Ovary (tissue), 9 donors: ENCODE measurements around the gene SVEP1. TPM values are rescaled to one million over a fixed set of nuclear protein-coding genes. Genes with fewer than 3 reads are reported as not detected.

Experiments used
- DNase-seq, 5 donors: peaks; one replicate each; pipeline ENCODE4 v3.0.0-alpha.2; 2019 to 2020
- H3K27ac ChIP-seq, 2 donors: fragments of 200-600 bp; one replicate each; pipeline versions ENCODE4 v1.5.1 to v1.8.0; 2019 to 2022
- H3K27me3 ChIP-seq: fragments of 200-600 bp; one replicate; pipeline ENCODE4 v1.8.0; 2022
- H3K36me3 ChIP-seq: fragments of 200-600 bp; sonication (generic); one replicate; pipeline ENCODE4 v1.5.1; 2019
- H3K4me1 ChIP-seq: one replicate; pipeline ENCODE4 v1.8.1; 2013; ENCODE audit warnings: mild to moderate bottlenecking, moderate library complexity; ENCODE audit not compliant: insufficient read depth
- H3K4me3 ChIP-seq: fragments of 200-600 bp; sonication (generic); one replicate; pipeline ENCODE4 v1.5.1; 2017
- H3K9me3 ChIP-seq, 2 donors: fragments of 200-600 bp in 1 of 2; sonication (generic) in 1 of 2; one replicate each; pipeline versions ENCODE4 v1.5.1 to v1.8.1; 2013 to 2019; ENCODE audit warnings: mild to moderate bottlenecking in 1 of 2, moderate library complexity in 1 of 2
- EP300 ChIP-seq: sonication (generic); formaldehyde crosslinking; IDR thresholded peaks from one replicate; pipeline ENCODE4 v1.6.1; 2017; ENCODE audit warnings: antibody characterized with exemption
- POLR2A ChIP-seq: fragments of 450-650 bp; IDR thresholded peaks from one replicate; pipeline ENCODE4 v1.6.1; 2017; ENCODE audit warnings: antibody characterized with exemption, mild to moderate bottlenecking, moderate library complexity
- WGBS, 3 donors: extraction: QIAGEN DNeasy Blood & Tissue Kit in 1 of 3; methylation state at CpG; one replicate each; pipeline versions ENCODE4 v1.1.5 to v1.1.7; 2013 to 2017; 5-methylcytosine and 5-hydroxymethylcytosine counted together
- intact Hi-C, 4 donors: fragments of 100-400 bp; cut with DNase I; formaldehyde crosslinking; loops; one replicate each; pipeline versions ENCODE4 v1.11.0 to v1.15.1; 2022 to 2023
- polyA plus RNA-seq, 2 donors: library from polyadenylated mRNA; stranded (reverse); fragments of 200-250 nt in 1 of 2; fragments of 350-450 nt in 1 of 2; fragmentation: Illumina TruSeq in 1 of 2; extraction: RNeasy Lipid Tissue Mini Kit (QIAGEN cat#74804) in 1 of 2; gene quantifications; one replicate each; pipeline ENCODE4 v1.2.3, GENCODE V29; 2013 to 2014
- total RNA-seq, 7 donors: library from RNA; depleted of rRNA in 2 of 7; stranded (reverse); fragments of >200 nt in 2 of 7; fragmentation: NEBNext Ultra II Directional in 3 of 7; extraction: Animal tissue kit (Norgen Biotek cat#: 25700) in 3 of 7; gene quantifications; one replicate each; pipeline versions ENCODE4 v1.1.0 to v1.2.4, GENCODE V29; 2016 to 2023
- TF ChIP-seq, protein P1 (sequence below), 3 donors: fragments of 450-650 bp in 2 of 3; fragments of 200-600 bp in 1 of 3; IDR thresholded peaks; one replicate each; pipeline versions ENCODE4 v1.5.1 to v1.8.0; 2016 to 2022; ENCODE audit warnings: antibody characterized with exemption in 3 of 3, mild to moderate bottlenecking in 1 of 3
- donor health status: DM: no; HTN: no; CAD: no; lungs with moderate emphysema.
- donor health status: DM: no; HTN: no; CAD: no.
- donor health status: Bipolar disorder and iron deficiency.
- donor health status: DM: yes; HTN: yes; CAD: no.
- donor health status: DM: no; HTN: no; CAD: no.
- donor health status: DM: yes; HTN: yes; CAD: no.

Gene SVEP1
- total and polyA plus RNA-seq, 9 donors = 0.40 to 23.1 (median 13.3) TPM

- Histone ChIP-seq H3K36me3 (no peaks in the 10 kb centered on the region), H3K27ac (no peak overlapping the region), H3K9me3 (no peaks in the 10 kb centered on the region), H3K27me3 (no peaks in the 10 kb centered on the region), H3K4me3 (no peak overlapping the region), H3K4me1 (no peaks in the 10 kb centered on the region)
- TF ChIP-seq, protein P1, sequence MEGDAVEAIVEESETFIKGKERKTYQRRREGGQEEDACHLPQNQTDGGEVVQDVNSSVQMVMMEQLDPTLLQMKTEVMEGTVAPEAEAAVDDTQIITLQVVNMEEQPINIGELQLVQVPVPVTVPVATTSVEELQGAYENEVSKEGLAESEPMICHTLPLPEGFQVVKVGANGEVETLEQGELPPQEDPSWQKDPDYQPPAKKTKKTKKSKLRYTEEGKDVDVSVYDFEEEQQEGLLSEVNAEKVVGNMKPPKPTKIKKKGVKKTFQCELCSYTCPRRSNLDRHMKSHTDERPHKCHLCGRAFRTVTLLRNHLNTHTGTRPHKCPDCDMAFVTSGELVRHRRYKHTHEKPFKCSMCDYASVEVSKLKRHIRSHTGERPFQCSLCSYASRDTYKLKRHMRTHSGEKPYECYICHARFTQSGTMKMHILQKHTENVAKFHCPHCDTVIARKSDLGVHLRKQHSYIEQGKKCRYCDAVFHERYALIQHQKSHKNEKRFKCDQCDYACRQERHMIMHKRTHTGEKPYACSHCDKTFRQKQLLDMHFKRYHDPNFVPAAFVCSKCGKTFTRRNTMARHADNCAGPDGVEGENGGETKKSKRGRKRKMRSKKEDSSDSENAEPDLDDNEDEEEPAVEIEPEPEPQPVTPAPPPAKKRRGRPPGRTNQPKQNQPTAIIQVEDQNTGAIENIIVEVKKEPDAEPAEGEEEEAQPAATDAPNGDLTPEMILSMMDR (IDR thresholded peaks at IDR 0.05) = no peak
- TF ChIP-seq POLR2A (no peak), EP300 (no peak)
- no peak for DNase-seq
- WGBS, 3 donors = 97 to 100% (median 98%) methylated on average over 1 of the region's 1 CpG
- intact Hi-C loops = no loop called here
Observed at GRCh38 chr9:110330484-110331105, 248.9 kb downstream of the SVEP1 start.

DNA sequence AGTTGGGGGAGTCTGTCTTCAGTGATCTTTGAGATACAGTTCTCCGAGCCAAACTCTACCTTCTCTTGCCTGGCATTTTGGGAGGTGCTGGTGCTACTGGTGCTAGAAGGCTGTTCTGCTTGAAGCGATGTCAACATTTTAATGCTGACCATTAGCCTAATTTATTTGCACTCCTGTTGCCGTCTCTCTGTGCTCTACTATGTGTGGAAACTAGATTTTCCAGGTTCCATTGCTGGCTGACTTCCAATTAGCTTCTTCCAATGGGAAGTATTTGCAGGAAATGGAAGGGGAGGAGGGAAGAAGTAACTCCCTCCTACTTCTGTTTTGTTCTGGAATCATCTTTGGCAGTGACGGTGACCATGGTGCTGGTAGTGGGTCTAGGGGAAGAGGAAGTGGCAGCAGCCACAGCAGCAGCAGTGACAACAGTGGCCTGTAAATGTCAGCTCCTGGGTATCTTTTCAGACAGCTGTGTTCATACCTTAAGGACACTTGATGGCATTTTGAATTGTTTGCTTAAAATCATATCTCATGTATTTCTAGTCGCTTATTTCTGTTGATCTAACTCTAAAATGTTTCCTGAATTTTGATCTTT lies 249.8 kb downstream of the SVEP1 start:
- no peak for DNase-seq
- intact Hi-C loops = no loop called here
- H3K4me1 ChIP-seq = no peaks in the 10 kb centered on the region
- H3K9me3 ChIP-seq = no peaks in the 10 kb centered on the region
- no peaks in the 10 kb centered on the region for H3K27me3 ChIP-seq
- no peak overlapping the region for H3K27ac ChIP-seq
- no peak overlapping the region for H3K4me3 ChIP-seq
- no peaks in the 10 kb centered on the region for H3K36me3 ChIP-seq
- WGBS, 3 donors = 71 to 74% (median 73%) methylated on average over 5 of the region's 5 CpGs
- TF ChIP-seq POLR2A (no peak), EP300 (no peak)
- TF ChIP-seq, protein P1 (IDR thresholded peaks at IDR 0.05) = no peak

DNA sequence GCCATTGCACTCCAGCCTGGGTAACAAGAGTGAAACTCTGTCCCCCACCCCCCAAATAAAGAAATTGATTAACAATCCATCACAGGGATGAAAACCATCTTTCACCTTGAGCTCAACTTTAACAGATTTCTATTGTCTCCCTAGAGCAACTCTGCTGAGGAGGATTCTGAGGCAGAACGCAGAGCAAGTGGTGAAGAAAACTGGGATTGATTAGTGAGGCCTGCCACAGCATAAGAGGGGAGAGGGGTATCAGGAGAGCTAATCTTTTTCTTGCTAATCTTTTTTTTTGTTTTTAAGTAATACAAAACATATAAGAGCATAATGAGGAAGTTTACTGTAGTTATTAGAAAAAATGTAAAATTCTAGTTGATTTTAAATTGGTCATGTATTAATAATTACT lies 250.8 kb downstream of the SVEP1 start:
- DNase-seq = no peak
- WGBS, 3 donors = 79 to 91% (median 89%) methylated on average over 1 of the region's 1 CpG
- H3K4me1 ChIP-seq = no peaks in the 10 kb centered on the region
- H3K9me3 ChIP-seq = no peaks in the 10 kb centered on the region
- no peaks in the 10 kb centered on the region for H3K36me3 ChIP-seq
- H3K27me3 ChIP-seq = no peaks in the 10 kb centered on the region
- no peak overlapping the region for H3K27ac ChIP-seq
- no peak overlapping the region for H3K4me3 ChIP-seq
- intact Hi-C loops = no loop called here
- TF ChIP-seq, protein P1 (IDR thresholded peaks at IDR 0.05) = no peak
- TF ChIP-seq EP300 = no peak
- TF ChIP-seq POLR2A = no peak

DNA sequence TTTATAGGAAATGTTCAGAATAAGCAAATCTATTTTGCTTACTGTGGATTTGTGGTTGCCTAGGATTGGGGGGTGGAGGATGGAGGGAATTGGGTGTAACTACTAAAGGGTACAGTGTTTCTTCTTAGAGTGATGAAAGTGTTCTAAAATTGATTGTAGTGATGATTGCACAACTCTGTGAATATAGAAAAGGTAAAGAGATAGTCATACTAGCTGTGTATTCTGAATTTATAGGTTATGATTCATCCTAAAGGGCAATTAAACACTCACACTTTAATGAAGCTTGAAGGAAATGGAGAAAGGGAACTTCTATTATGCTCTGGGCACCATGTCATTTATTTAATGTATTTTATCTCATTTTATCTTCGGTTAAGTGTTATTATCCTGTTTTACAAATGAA lies 251.8 kb downstream of the SVEP1 start:
- no peak for DNase-seq
- TF ChIP-seq POLR2A (no peak), EP300 (no peak)
- TF ChIP-seq, protein P1 (IDR thresholded peaks at IDR 0.05) = no peak
- no peaks in the 10 kb centered on the region for H3K36me3 ChIP-seq
- no peak overlapping the region for H3K27ac ChIP-seq
- no peaks in the 10 kb centered on the region for H3K9me3 ChIP-seq
- 88 to 95% (median 94%) methylated on average over 1 of the region's 1 CpG for WGBS, 3 donors
- H3K4me1 ChIP-seq = no peaks in the 10 kb centered on the region
- no peaks in the 10 kb centered on the region for H3K27me3 ChIP-seq
- no peak overlapping the region for H3K4me3 ChIP-seq
- intact Hi-C loops = no loop called here
